ENCODE results near the gene MAML2. TPM values are rescaled to one million over a fixed set of nuclear protein-coding genes. Genes with fewer than 3 reads are reported as not detected.
A peak's percentile ranks its signal among the peaks of the same experiment; 100 is the strongest.

MAML2 gene
- total and polyA plus RNA-seq, 8 donors: 1.3 to 22.8 (median 12.1) TPM

GRCh38 chr11:96122601-96123074 is 220.4 kb downstream of the MAML2 start:
- no peaks in the 10 kb centered on the region for H3K27me3 ChIP-seq
- H3K27ac ChIP-seq: no peak overlapping the region
- 62 to 88% (median 76%) methylated on average over 2 of the region's 2 CpGs for WGBS, 5 donors
- TF ChIP-seq CTCF (IDR thresholded peaks at IDR 0.05): no peak
- TF ChIP-seq POLR2AphosphoS5 (IDR thresholded peaks at IDR 0.05): no peak
- no peak for TF ChIP-seq POLR2A (IDR thresholded peaks at IDR 0.05)
- TF ChIP-seq EP300 (IDR thresholded peaks at IDR 0.05): no peak
- H3K36me3 ChIP-seq: no peaks in the 10 kb centered on the region
- H3K4me3 ChIP-seq: no peak overlapping the region
- no peak for DNase-seq
- no peaks in the 10 kb centered on the region for H3K4me1 ChIP-seq
- no peaks in the 10 kb centered on the region for H3K9me3 ChIP-seq
- intact Hi-C loops (cut with DNase I; ENCODE audit: low total_unique reads): no loop called here

GRCh38 chr11:96119211-96119610 is 223.8 kb downstream of the MAML2 start:
- intact Hi-C loops (cut with DNase I; ENCODE audit: low total_unique reads): no loop called here
- Histone ChIP-seq H3K9me3 (no peaks in the 10 kb centered on the region), H3K4me3 (no peak overlapping the region), H3K36me3 (no peaks in the 10 kb centered on the region), H3K27ac (no peak overlapping the region), H3K27me3 (no peaks in the 10 kb centered on the region), H3K4me1 (peaks cover 0 to 9% (median 7%) of the 10 kb centered on the region in 4 donors)
- 71 to 98% (median 92%) methylated on average over 3 of the region's 3 CpGs for WGBS, 5 donors
- no peak for TF ChIP-seq EP300 (IDR thresholded peaks at IDR 0.05)
- no peak for TF ChIP-seq POLR2AphosphoS5 (IDR thresholded peaks at IDR 0.05)
- TF ChIP-seq POLR2A (IDR thresholded peaks at IDR 0.05): no peak
- TF ChIP-seq CTCF (IDR thresholded peaks at IDR 0.05): no peak
- no peak for DNase-seq

- Histone ChIP-seq H3K27ac (no peak overlapping the region), H3K36me3 (no peaks in the 10 kb centered on the region), H3K4me1 (peaks cover 0 to 29% (median 15%) of the 10 kb centered on the region in 4 donors), H3K4me3 (no peak overlapping the region), H3K27me3 (no peaks in the 10 kb centered on the region), H3K9me3 (no peaks in the 10 kb centered on the region)
- TF ChIP-seq POLR2AphosphoS5 (IDR thresholded peaks at IDR 0.05): no peak
- no peak for TF ChIP-seq EP300 (IDR thresholded peaks at IDR 0.05)
- no peak for TF ChIP-seq POLR2A (IDR thresholded peaks at IDR 0.05)
- no peak for TF ChIP-seq CTCF (IDR thresholded peaks at IDR 0.05)
- WGBS, 5 donors: 87 to 98% (median 93%) methylated on average over 3 of the region's 3 CpGs
- intact Hi-C loops (cut with DNase I; ENCODE audit: low total_unique reads): no loop called here
- DNase-seq: no peak
Observed at GRCh38 chr11:96116376-96116775, 226.6 kb downstream of the MAML2 start.

- no peaks in the 10 kb centered on the region for H3K9me3 ChIP-seq
- TF ChIP-seq POLR2AphosphoS5 (IDR thresholded peaks at IDR 0.05) (no peak), POLR2A (IDR thresholded peaks at IDR 0.05) (no peak), CTCF (IDR thresholded peaks at IDR 0.05) (no peak), EP300 (IDR thresholded peaks at IDR 0.05) (no peak)
- no peak overlapping the region for H3K4me3 ChIP-seq
- H3K27ac ChIP-seq: peak overlapping the region in 2 of 5 donors; percentile 64 to 68
- no peaks in the 10 kb centered on the region for H3K36me3 ChIP-seq
- no peaks in the 10 kb centered on the region for H3K27me3 ChIP-seq
- WGBS, 5 donors: 62 to 82% (median 69%) methylated on average over 5 of the region's 5 CpGs
- DNase-seq: peak in 1 of 2 donors; percentile 65
- peaks cover 0 to 29% (median 15%) of the 10 kb centered on the region in 4 donors for H3K4me1 ChIP-seq
- intact Hi-C loops (cut with DNase I; ENCODE audit: low total_unique reads): no loop called here
Observed at GRCh38 chr11:96114178-96115064, 228.6 kb downstream of the MAML2 start.

Data from stomach (tissue), 9 donors.